NB4 (cell line): ENCODE data around the gene CHST11.
A peak's percentile ranks its signal among the peaks of the same experiment; 100 is the strongest.

ENCODE experiments used
- DNase-seq: peaks from one replicate; pipeline ENCODE4 v3.0.0; 2010; ENCODE audit warnings: low read depth
- H3K4me3 ChIP-seq: one replicate; pipeline ENCODE4 v1.5.1; 2011; ENCODE audit warnings: mild to moderate bottlenecking, low read depth, low read length, moderate library complexity
- CTCF ChIP-seq: IDR thresholded peaks from one replicate; pipeline ENCODE4 v1.5.1; 2012; ENCODE audit warnings: low read depth, low read length
- MAX ChIP-seq: IDR thresholded peaks from 2 replicates; pipeline ENCODE4 v1.6.1; 2011; ENCODE audit warnings: low read depth, low read length
- MYC ChIP-seq: IDR thresholded peaks from 2 replicates; pipeline ENCODE4 v1.6.1; 2011; ENCODE audit warnings: low read depth, low read length
- POLR2A ChIP-seq: IDR thresholded peaks from 2 replicates; pipeline ENCODE4 v1.6.1; 2011; ENCODE audit warnings: mild to moderate bottlenecking; ENCODE audit not compliant: insufficient read length; ENCODE audit errors: extremely low read depth

Gene CHST11

GRCh38 chr12:104462931-104463339 lies 6.2 kb downstream of the CHST11 start:
- peak; percentile 90 for DNase-seq
- peak overlapping the region; percentile 25 for H3K4me3 ChIP-seq
- TF ChIP-seq POLR2A (peak; percentile 14), MAX (no peak)

- no peak for DNase-seq
- TF ChIP-seq MYC, result no peak
- no peak for TF ChIP-seq POLR2A
- no peak for TF ChIP-seq MAX
- TF ChIP-seq CTCF, result no peak
- peak overlapping the region; percentile 25 for H3K4me3 ChIP-seq
These were observed 6.6 kb downstream of the CHST11 start for GRCh38 chr12:104463368-104463767.

GRCh38 chr12:104464899-104465298 lies 8.2 kb downstream of the CHST11 start:
- no peak for TF ChIP-seq CTCF
- TF ChIP-seq MYC, result no peak
- no peak for TF ChIP-seq POLR2A
- no peak for TF ChIP-seq MAX
- DNase-seq, result no peak
- peak overlapping the region; percentile 5 for H3K4me3 ChIP-seq

GRCh38 chr12:104466709-104467345 lies 10.1 kb downstream of the CHST11 start:
- H3K4me3 ChIP-seq, result peak overlapping the region; percentile 29
- TF ChIP-seq CTCF, result no peak
- no peak for DNase-seq

GRCh38 chr12:104467346-104467837 lies 10.6 kb downstream of the CHST11 start:
- H3K4me3 ChIP-seq, result peak overlapping the region; percentile 29
- peak; percentile 80 for DNase-seq
- TF ChIP-seq MAX, result no peak
- no peak for TF ChIP-seq POLR2A
- no peak for TF ChIP-seq MYC
- no peak for TF ChIP-seq CTCF

GRCh38 chr12:104468371-104468770 lies 11.6 kb downstream of the CHST11 start:
- no peak for TF ChIP-seq MAX
- TF ChIP-seq MYC, result no peak
- no peak for TF ChIP-seq CTCF
- no peak for TF ChIP-seq POLR2A
- no peak overlapping the region for H3K4me3 ChIP-seq
- DNase-seq, result no peak
